HCT116 (cell line): ENCODE data around the gene MDH1. TPM values are rescaled to one million over a fixed set of nuclear protein-coding genes. Genes with fewer than 3 reads are reported as not detected.

Source experiments
- ATAC-seq: fragments of 200-7000 bp; cut with Tn5 transposase; 2 replicates; pipeline ENCODE4 v1.9.1; 2020; ENCODE audit warnings: mild to moderate bottlenecking, moderate library complexity
- BruUV-seq: library from RNA; stranded (reverse); fragments of 400-500 nt; replicated peaks from 2 replicates; lab custom pipeline; 2021; lab: Mats Ljungman, UMichigan
- CTCF ChIA-PET: fragments of 300-600 bp; sonication (Branson Sonifier 250); formaldehyde crosslinking; loops from one replicate; lab custom pipeline; 2021; ENCODE audit warnings: antibody characterized with exemption; lab: Charles Lee
- POLR2A ChIA-PET: fragments of 300-600, 350-600 bp; sonication (Branson Sonifier 250); formaldehyde crosslinking; loops from one replicate; lab custom pipeline; 2021; ENCODE audit warnings: antibody characterized with exemption; lab: Charles Lee
- RAD21 ChIA-PET, 2 experiments: fragments of 300-600 bp; sonication (Branson Sonifier 250); formaldehyde crosslinking; loops; one replicate each; lab custom pipeline; 2023; ENCODE audit warnings: low total read pairs in 2 of 2; ENCODE audit not compliant: uncharacterized antibody in 2 of 2, unreplicated experiment in 2 of 2, low non-redundant PET in 1 of 2; lab: Charles Lee
- DNase-seq: peaks from one replicate; pipeline ENCODE4 v3.0.0-alpha.2; 2010; ENCODE audit warnings: low read depth, low spot score
- H2AFZ ChIP-seq: fragments of 200-600 bp; shearing (Covaris generic), sonication (generic); 2 replicates; pipeline ENCODE4 v1.6.1; 2017; ENCODE audit warnings: low read depth, mixed run types, mixed read lengths, antibody characterized with exemption, low read length; ENCODE audit not compliant: poor library complexity, severe bottlenecking
- H3K27ac ChIP-seq: 2 replicates; pipeline ENCODE4 v1.5.1; 2012; ENCODE audit warnings: low read depth, low read length
- H3K27me3 ChIP-seq: fragments of 200-600 bp; sonication (generic); 2 replicates; pipeline ENCODE4 v1.6.1; 2016; ENCODE audit warnings: mixed run types, low read length, mixed read lengths; ENCODE audit not compliant: insufficient read depth
- H3K36me3 ChIP-seq, 2 experiments: fragments of 200-500 bp in 1 of 2; fragments of 200-600 bp in 1 of 2; sonication (Bioruptor generic) in 1 of 2; sonication (generic) in 1 of 2; 2 replicates each; pipeline versions ENCODE4 v1.5.1 to v1.6.1; 2014 to 2016; ENCODE audit warnings: low read length in 2 of 2, inconsistent platforms in 1 of 2, mixed read lengths in 1 of 2, mixed run types in 1 of 2; ENCODE audit not compliant: insufficient read depth in 2 of 2, control insufficient read depth in 1 of 2
- H3K4me1 ChIP-seq, 2 experiments: fragments of 200-600 bp in 1 of 2; sonication (generic) in 1 of 2; 2 replicates each; pipeline versions ENCODE4 v1.5.1 to v1.6.1; 2012 to 2017; ENCODE audit warnings: low read length in 2 of 2, inconsistent platforms in 1 of 2, mild to moderate bottlenecking in 1 of 2, mixed read lengths in 1 of 2, mixed run types in 1 of 2, moderate library complexity in 1 of 2; ENCODE audit not compliant: insufficient read depth in 2 of 2, control insufficient read depth in 1 of 2
- H3K4me2 ChIP-seq: fragments of 200-600 bp; sonication (generic); 2 replicates; pipeline ENCODE4 v1.6.1; 2017; ENCODE audit warnings: mixed run types, low read length, mixed read lengths
- H3K4me3 ChIP-seq, 2 experiments: fragments of 200-600 bp in 1 of 2; sonication (generic) in 1 of 2; replicated peaks in 1 of 2; 2 replicates each; pipeline ENCODE4 v1.5.1; 2011 to 2016; ENCODE audit warnings: low read length in 2 of 2, control low read depth in 1 of 2, low read depth in 1 of 2, mild to moderate bottlenecking in 1 of 2, mixed read lengths in 1 of 2, mixed run types in 1 of 2
- H3K79me2 ChIP-seq: fragments of 200-600 bp; sonication (generic); 2 replicates; pipeline ENCODE4 v1.6.1; 2017; ENCODE audit warnings: mild to moderate bottlenecking, mixed run types, low read length, moderate library complexity, mixed read lengths; ENCODE audit not compliant: insufficient read depth
- H3K9ac ChIP-seq: fragments of 200-600 bp; sonication (generic); 2 replicates; pipeline ENCODE4 v1.6.1; 2016; ENCODE audit warnings: low read length, mixed read lengths
- H3K9me2 ChIP-seq: fragments of 200-600 bp; sonication (generic), shearing (Covaris generic); 2 replicates; pipeline ENCODE4 v1.6.1; 2017; ENCODE audit warnings: mixed run types, mild to moderate bottlenecking, moderate library complexity; ENCODE audit not compliant: insufficient read depth
- H3K9me3 ChIP-seq, 2 experiments: fragments of 200-500 bp in 1 of 2; fragments of 200-600 bp in 1 of 2; sonication (Bioruptor generic) in 1 of 2; sonication (generic) in 1 of 2; 2 replicates each; pipeline ENCODE4 v1.6.1; 2014 to 2017; ENCODE audit warnings: low read length in 2 of 2, mixed read lengths in 2 of 2, inconsistent platforms in 1 of 2, low read depth in 1 of 2, mild to moderate bottlenecking in 1 of 2, mixed run types in 1 of 2, moderate library complexity in 1 of 2; ENCODE audit not compliant: control insufficient read depth in 1 of 2, insufficient read depth in 1 of 2
- H4K20me1 ChIP-seq: fragments of 200-600 bp; sonication (generic), shearing (Covaris generic); 2 replicates; pipeline ENCODE4 v1.6.1; 2017; ENCODE audit warnings: mixed run types, mild to moderate bottlenecking, moderate library complexity; ENCODE audit not compliant: insufficient read depth
- CBX3 ChIP-seq: IDR thresholded peaks from 2 replicates; pipeline ENCODE4 v1.6.1; 2012; ENCODE audit warnings: low read depth
- CEBPB ChIP-seq: IDR thresholded peaks from 2 replicates; pipeline ENCODE4 v1.6.1; 2012; ENCODE audit warnings: low read depth
- CTCF ChIP-seq, 3 experiments: fragments of 200-600 bp in 1 of 3; sonication (generic) in 1 of 3; IDR thresholded peaks in 2 of 3; conservative IDR thresholded peaks in 1 of 3; 2 replicates each; pipeline ENCODE4 v1.5.1; 2012 to 2017; ENCODE audit warnings: low read depth in 2 of 3, low read length in 2 of 3, antibody characterized with exemption in 1 of 3, borderline replicate concordance in 1 of 3, control low read depth in 1 of 3, mild to moderate bottlenecking in 1 of 3, mixed read lengths in 1 of 3, mixed run types in 1 of 3, moderate library complexity in 1 of 3; ENCODE audit not compliant: insufficient read depth in 1 of 3
- EGR1 ChIP-seq: IDR thresholded peaks from 2 replicates; pipeline ENCODE4 v1.6.1; 2012; ENCODE audit warnings: low read depth
- ELF1 ChIP-seq: IDR thresholded peaks from 2 replicates; pipeline ENCODE4 v1.6.1; 2012; ENCODE audit warnings: low read depth, borderline replicate concordance
- EZH2 ChIP-seq: fragments of 200-600 bp; sonication (generic); IDR thresholded peaks from 2 replicates; pipeline ENCODE4 v1.6.1; 2017; ENCODE audit warnings: antibody characterized with exemption, mixed run types
- FOSL1 ChIP-seq: IDR thresholded peaks from 2 replicates; pipeline ENCODE4 v1.6.1; 2012; ENCODE audit warnings: low read depth
- JUND ChIP-seq: IDR thresholded peaks from 2 replicates; pipeline ENCODE4 v1.6.1; 2012
- POLR2A ChIP-seq: IDR thresholded peaks from 2 replicates; pipeline ENCODE4 v1.7.0; 2011; ENCODE audit warnings: borderline replicate concordance; ENCODE audit not compliant: insufficient read depth, insufficient read length; ENCODE audit errors: extremely low read depth
- POLR2AphosphoS5 ChIP-seq: IDR thresholded peaks from 2 replicates; pipeline ENCODE4 v1.6.1; 2011; ENCODE audit warnings: mild to moderate bottlenecking, low read depth, low read length, moderate library complexity
- RAD21 ChIP-seq: IDR thresholded peaks from 2 replicates; pipeline ENCODE4 v1.6.1; 2012; ENCODE audit warnings: low read depth, mild to moderate bottlenecking
- REST ChIP-seq: IDR thresholded peaks from 2 replicates; pipeline ENCODE4 v1.6.1; 2012; ENCODE audit warnings: low read depth
- SP1 ChIP-seq: IDR thresholded peaks from 2 replicates; pipeline ENCODE4 v1.6.1; 2012; ENCODE audit warnings: low read depth
- SRF ChIP-seq: IDR thresholded peaks from 2 replicates; pipeline ENCODE4 v1.6.1; 2012; ENCODE audit warnings: low read depth
- TCF7L2 ChIP-seq: IDR thresholded peaks from 2 replicates; pipeline ENCODE4 v1.7.0; 2011; ENCODE audit warnings: borderline replicate concordance, inconsistent platforms; ENCODE audit not compliant: insufficient read depth, insufficient read length; ENCODE audit errors: extremely low read depth
- YY1 ChIP-seq: IDR thresholded peaks from 2 replicates; pipeline ENCODE4 v1.6.1; 2011; ENCODE audit warnings: low read length, low read depth, moderate library complexity, mild to moderate bottlenecking; ENCODE audit not compliant: insufficient replicate concordance; ENCODE audit errors: extremely low read depth
- ZBTB33 ChIP-seq: IDR thresholded peaks from 2 replicates; pipeline ENCODE4 v1.6.1; 2011; ENCODE audit warnings: mild to moderate bottlenecking, low read length, moderate library complexity; ENCODE audit not compliant: insufficient replicate concordance; ENCODE audit errors: extremely low read depth
- ZFX ChIP-seq: fragments of 450-650 bp; IDR thresholded peaks from 2 replicates; pipeline ENCODE4 v1.6.1; 2017
- intact Hi-C: fragments of 100-400 bp; cut with micrococcal nuclease; formaldehyde crosslinking; loops from 2 replicates; pipeline ENCODE4 v1.10.0; 2022
- total RNA-seq: library from RNA; stranded (reverse); gene quantifications from one replicate; pipeline ENCODE4 v1.2.1, GENCODE V29; 2021; ENCODE audit not compliant: unreplicated experiment
- TF ChIP-seq, protein P1 (sequence below): IDR thresholded peaks from 2 replicates; pipeline ENCODE4 v1.6.1; 2012
- TF ChIP-seq, protein P2 (sequence below): IDR thresholded peaks from 2 replicates; pipeline ENCODE4 v1.6.1; 2012

The MDH1 gene
- total RNA-seq, 1 experiment from 2014 or later, result 192 TPM

- no peaks in the 10 kb centered on the region for H3K79me2 ChIP-seq
- no peaks in the 10 kb centered on the region for H3K36me3 ChIP-seq
- H3K27ac ChIP-seq, result no peak overlapping the region
- no peak overlapping the region for H3K9ac ChIP-seq
- DNase-seq (no peak), ATAC-seq (no peak)
- no peaks in the 10 kb centered on the region for H3K27me3 ChIP-seq
- no peak overlapping the region for H2AFZ ChIP-seq
- no TSS peak for BruUV-seq
- H3K4me1 ChIP-seq, result peaks cover 19 to 31% of the 10 kb centered on the region in 2 experiments
- ChIA-PET RAD21 (no interaction called here), POLR2A (no interaction called here), CTCF (no interaction called here)
- no peaks in the 10 kb centered on the region for H3K9me3 ChIP-seq
- H4K20me1 ChIP-seq, result no peaks in the 10 kb centered on the region
- TF ChIP-seq CTCF (IDR thresholded peaks at IDR 0.05 in 2 of 3, conservative IDR thresholded peaks at IDR 0.05 in 1 of 3; ENCODE audit: borderline replicate concordance in 1 of 3, insufficient read depth in 1 of 3, low read depth in 2 of 3, low read length in 2 of 3), result no peak
- TF ChIP-seq ZFX, result no peak
- TF ChIP-seq CBX3, result no peak
- TF ChIP-seq CEBPB, result no peak
- no peak for TF ChIP-seq FOSL1
- no peak for TF ChIP-seq SP1
- TF ChIP-seq ZBTB33, result no peak
- TF ChIP-seq EZH2, result no peak
- TF ChIP-seq, protein P1, sequence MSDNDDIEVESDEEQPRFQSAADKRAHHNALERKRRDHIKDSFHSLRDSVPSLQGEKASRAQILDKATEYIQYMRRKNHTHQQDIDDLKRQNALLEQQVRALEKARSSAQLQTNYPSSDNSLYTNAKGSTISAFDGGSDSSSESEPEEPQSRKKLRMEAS, result no peak
- TF ChIP-seq EGR1, result no peak
- no peak for TF ChIP-seq SRF
- TF ChIP-seq REST, result no peak
- no peak for TF ChIP-seq ELF1
- no peak for TF ChIP-seq POLR2AphosphoS5
- TF ChIP-seq, protein P2, sequence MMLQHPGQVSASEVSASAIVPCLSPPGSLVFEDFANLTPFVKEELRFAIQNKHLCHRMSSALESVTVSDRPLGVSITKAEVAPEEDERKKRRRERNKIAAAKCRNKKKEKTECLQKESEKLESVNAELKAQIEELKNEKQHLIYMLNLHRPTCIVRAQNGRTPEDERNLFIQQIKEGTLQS, result no peak
- TF ChIP-seq TCF7L2, result no peak
- no peak for TF ChIP-seq POLR2A
- no peak for TF ChIP-seq RAD21
- TF ChIP-seq YY1, result no peak
- no peak for TF ChIP-seq JUND
- intact Hi-C loops, result no loop called here
- H3K4me2 ChIP-seq, result no peak overlapping the region
- no peaks in the 10 kb centered on the region for H3K9me2 ChIP-seq
- H3K4me3 ChIP-seq, result no peak overlapping the region
These were observed 28.6 kb downstream of the MDH1 start for GRCh38 chr2:63617366-63617765.
